GM18951 (cell line): ENCODE data around the gene TBXA2R.

Experiments used
- POLR2A ChIP-seq: IDR thresholded peaks from 4 replicates; pipeline ENCODE4 v1.6.1; 2011; ENCODE audit warnings: mild to moderate bottlenecking; ENCODE audit not compliant: insufficient read length, insufficient read depth; ENCODE audit errors: extremely low read depth
- in situ Hi-C: fragments of 300-500 bp; cut with MboI; formaldehyde crosslinking; loops from one replicate; pipeline ENCODE4 v1.12.0; 2022; ENCODE audit warnings: low sequenced_read_pairs, mixed read lengths, inconsistent platforms; ENCODE audit not compliant: unreplicated experiment

TBXA2R gene

GRCh38 chr19:3645067-3645396 is 38.4 kb upstream of the TBXA2R start:
- in situ Hi-C loops: no loop called here
- TF ChIP-seq POLR2A: no peak

- in situ Hi-C loops: no loop called here
These were observed 37.8 kb upstream of the TBXA2R start for GRCh38 chr19:3644351-3645066.

GRCh38 chr19:3643674-3644313 is 37.1 kb upstream of the TBXA2R start:
- in situ Hi-C loops: no loop called here
- no peak for TF ChIP-seq POLR2A

More at GRCh38 chr19:3644351-3645066, 37.8 kb upstream of the TBXA2R start:
- TF ChIP-seq POLR2A: no peak

- in situ Hi-C loops: no loop called here
- TF ChIP-seq POLR2A: no peak
These were observed 36.5 kb upstream of the TBXA2R start for GRCh38 chr19:3642987-3643673.

GRCh38 chr19:3642296-3642695 is 35.6 kb upstream of the TBXA2R start:
- in situ Hi-C loops: no loop called here
- TF ChIP-seq POLR2A: no peak

- no peak for TF ChIP-seq POLR2A
- in situ Hi-C loops: no loop called here
These were observed 35.0 kb upstream of the TBXA2R start for GRCh38 chr19:3641515-3642269.

GRCh38 chr19:3639479-3639878 is 32.8 kb upstream of the TBXA2R start:
- in situ Hi-C loops: no loop called here

GRCh38 chr19:3638208-3639193 is 31.8 kb upstream of the TBXA2R start:
- TF ChIP-seq POLR2A: no peak
- in situ Hi-C loops: no loop called here

More at GRCh38 chr19:3639479-3639878, 32.8 kb upstream of the TBXA2R start:
- no peak for TF ChIP-seq POLR2A

GRCh38 chr19:3637621-3638020 is 30.9 kb upstream of the TBXA2R start:
- in situ Hi-C loops: no loop called here
- TF ChIP-seq POLR2A: no peak

- in situ Hi-C loops: no loop called here
- no peak for TF ChIP-seq POLR2A
These were observed 30.3 kb upstream of the TBXA2R start for GRCh38 chr19:3636962-3637361.

GRCh38 chr19:3636506-3636905 is 29.8 kb upstream of the TBXA2R start:
- in situ Hi-C loops: no loop called here
- TF ChIP-seq POLR2A: no peak

- no peak for TF ChIP-seq POLR2A
- in situ Hi-C loops: no loop called here
These were observed 27.9 kb upstream of the TBXA2R start for GRCh38 chr19:3634496-3635045.
